SK-N-SH (cell line): Measurements from ENCODE around the gene ORMDL3.

Experiments
- POLR2AphosphoS5 ChIP-seq: IDR thresholded peaks from 2 replicates; pipeline ENCODE4 v1.6.1; 2012; ENCODE audit warnings: low read depth, low read length
- TF ChIP-seq, protein P1 (sequence below): IDR thresholded peaks from 2 replicates; pipeline ENCODE4 v1.4.0; 2012; ENCODE audit warnings: low read depth
- TF ChIP-seq, protein P2 (sequence below): fragments of 200-600 bp; sonication (generic); IDR thresholded peaks from 2 replicates; pipeline ENCODE4 v1.6.1; 2017; ENCODE audit warnings: antibody characterized with exemption, mild to moderate bottlenecking, moderate library complexity

DNA sequence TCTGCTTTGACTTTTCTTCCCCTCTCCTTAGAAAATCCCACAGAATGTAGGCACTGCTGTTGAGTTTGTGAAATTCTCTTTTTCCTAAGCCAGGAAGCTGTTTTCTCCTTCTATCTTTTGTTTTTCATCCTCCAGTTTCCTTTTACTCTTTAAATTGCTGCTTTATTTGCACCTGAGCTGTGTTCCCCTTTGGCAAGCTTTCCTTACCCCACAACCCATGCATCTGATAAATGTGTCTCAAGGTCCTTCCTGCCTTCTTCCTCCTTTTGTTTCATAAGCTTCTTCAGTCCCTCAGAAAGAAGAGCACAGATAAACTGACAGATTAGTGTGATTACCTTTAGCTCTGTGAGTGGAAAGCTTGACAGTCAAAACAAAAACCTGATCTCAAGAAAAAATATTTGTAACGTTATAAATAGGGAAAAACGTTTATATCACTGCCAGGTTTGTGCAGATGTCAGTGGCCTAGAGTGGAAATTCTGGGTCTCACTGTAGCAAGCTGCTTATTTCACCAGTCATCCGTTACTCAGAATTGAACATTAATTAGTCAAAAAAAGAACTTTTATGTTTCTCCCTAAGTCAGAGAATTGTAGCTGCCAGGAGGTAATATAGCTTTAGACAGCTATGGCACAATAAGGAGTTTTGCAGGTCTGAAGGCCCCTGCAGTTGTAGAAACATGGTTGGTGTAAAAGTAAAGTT, 32.6 kb downstream of the ORMDL3 start:
- TF ChIP-seq, protein P1, sequence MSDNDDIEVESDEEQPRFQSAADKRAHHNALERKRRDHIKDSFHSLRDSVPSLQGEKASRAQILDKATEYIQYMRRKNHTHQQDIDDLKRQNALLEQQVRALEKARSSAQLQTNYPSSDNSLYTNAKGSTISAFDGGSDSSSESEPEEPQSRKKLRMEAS = no peak
- TF ChIP-seq, protein P2, sequence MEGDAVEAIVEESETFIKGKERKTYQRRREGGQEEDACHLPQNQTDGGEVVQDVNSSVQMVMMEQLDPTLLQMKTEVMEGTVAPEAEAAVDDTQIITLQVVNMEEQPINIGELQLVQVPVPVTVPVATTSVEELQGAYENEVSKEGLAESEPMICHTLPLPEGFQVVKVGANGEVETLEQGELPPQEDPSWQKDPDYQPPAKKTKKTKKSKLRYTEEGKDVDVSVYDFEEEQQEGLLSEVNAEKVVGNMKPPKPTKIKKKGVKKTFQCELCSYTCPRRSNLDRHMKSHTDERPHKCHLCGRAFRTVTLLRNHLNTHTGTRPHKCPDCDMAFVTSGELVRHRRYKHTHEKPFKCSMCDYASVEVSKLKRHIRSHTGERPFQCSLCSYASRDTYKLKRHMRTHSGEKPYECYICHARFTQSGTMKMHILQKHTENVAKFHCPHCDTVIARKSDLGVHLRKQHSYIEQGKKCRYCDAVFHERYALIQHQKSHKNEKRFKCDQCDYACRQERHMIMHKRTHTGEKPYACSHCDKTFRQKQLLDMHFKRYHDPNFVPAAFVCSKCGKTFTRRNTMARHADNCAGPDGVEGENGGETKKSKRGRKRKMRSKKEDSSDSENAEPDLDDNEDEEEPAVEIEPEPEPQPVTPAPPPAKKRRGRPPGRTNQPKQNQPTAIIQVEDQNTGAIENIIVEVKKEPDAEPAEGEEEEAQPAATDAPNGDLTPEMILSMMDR = no peak
- no peak for TF ChIP-seq POLR2AphosphoS5
